SK-N-SH treated with all-trans-retinoic acid at 6 μM for 48 hours (cell line): ENCODE results near the gene HTR4.

Source experiments
- BACH2 ChIP-seq: fragments of 250-450 bp; sonication (Bioruptor Pico); IDR thresholded peaks from 2 replicates; pipeline ENCODE4 v1.9.0; 2021; ENCODE audit warnings: mild to moderate bottlenecking, borderline replicate concordance
- PPARA ChIP-seq: fragments of 250-450 bp; sonication (Bioruptor Pico); IDR thresholded peaks from 2 replicates; pipeline ENCODE4 v1.5.0; 2020; ENCODE audit warnings: mild to moderate bottlenecking, borderline replicate concordance
- RARB ChIP-seq: fragments of 250-450 bp; sonication (Bioruptor Pico); IDR thresholded peaks from 2 replicates; pipeline ENCODE4 v1.8.0; 2021; ENCODE audit warnings: mild to moderate bottlenecking, moderate library complexity
- SNAI2 ChIP-seq: fragments of 250-450 bp; sonication (Bioruptor Pico); IDR thresholded peaks from 2 replicates; pipeline ENCODE4 v1.5.0; 2020; ENCODE audit warnings: mild to moderate bottlenecking, moderate library complexity
- TCF4 ChIP-seq: fragments of 250-450 bp; sonication (Bioruptor Pico); IDR thresholded peaks from 2 replicates; pipeline ENCODE4 v1.8.0; 2021; ENCODE audit warnings: mild to moderate bottlenecking, moderate library complexity, borderline replicate concordance
- TOX ChIP-seq: fragments of 250-450 bp; sonication (Bioruptor Pico); IDR thresholded peaks from 2 replicates; pipeline ENCODE4 v1.8.0; 2021; ENCODE audit warnings: mild to moderate bottlenecking, moderate library complexity, borderline replicate concordance
- ZFP3 ChIP-seq: fragments of 250-450 bp; sonication (Bioruptor Pico); IDR thresholded peaks from 2 replicates; pipeline ENCODE4 v1.5.0; 2020; ENCODE audit warnings: mild to moderate bottlenecking, moderate library complexity
- ZFP30 ChIP-seq: fragments of 450-650 bp; formaldehyde crosslinking; IDR thresholded peaks from 2 replicates; pipeline ENCODE4 v1.5.0; 2022; ENCODE audit warnings: mild to moderate bottlenecking, moderate library complexity
- ZNF565 ChIP-seq: fragments of 450-650 bp; formaldehyde crosslinking; conservative IDR thresholded peaks from 2 replicates; pipeline ENCODE4 v1.5.0; 2020; ENCODE audit warnings: low read depth, mild to moderate bottlenecking, moderate library complexity
- ZNF70 ChIP-seq: fragments of 450-650 bp; formaldehyde crosslinking; IDR thresholded peaks from 2 replicates; pipeline ENCODE4 v1.5.0; 2020; ENCODE audit warnings: mild to moderate bottlenecking, moderate library complexity
- TF ChIP-seq, protein P1 (sequence below): fragments of 250-450 bp; sonication (Bioruptor Pico); IDR thresholded peaks from 2 replicates; pipeline ENCODE4 v1.8.0; 2021; ENCODE audit warnings: low read depth, mild to moderate bottlenecking, moderate library complexity, borderline replicate concordance
- TF ChIP-seq, protein P2 (sequence below): fragments of 250-450 bp; sonication (Bioruptor Pico); IDR thresholded peaks from 2 replicates; pipeline ENCODE4 v1.8.0; 2020; ENCODE audit warnings: mild to moderate bottlenecking, moderate library complexity, borderline replicate concordance
- TF ChIP-seq, protein P3 (sequence below): fragments of 250-450 bp; sonication (Bioruptor Pico); IDR thresholded peaks from 2 replicates; pipeline ENCODE4 v1.5.1; 2020; ENCODE audit warnings: low read depth, mild to moderate bottlenecking, moderate library complexity
- TF ChIP-seq, protein P4 (sequence below): fragments of 250-450 bp; sonication (Bioruptor Pico); IDR thresholded peaks from 2 replicates; pipeline ENCODE4 v1.5.0; 2020; ENCODE audit warnings: mild to moderate bottlenecking, moderate library complexity

GRCh38 chr5:148633067-148633377, 21.3 kb downstream of the HTR4 start:
- no peak for TF ChIP-seq RARB (CRISPR knock-in tag)
- no peak for TF ChIP-seq TCF4 (CRISPR knock-in tag)
- TF ChIP-seq, protein P1, sequence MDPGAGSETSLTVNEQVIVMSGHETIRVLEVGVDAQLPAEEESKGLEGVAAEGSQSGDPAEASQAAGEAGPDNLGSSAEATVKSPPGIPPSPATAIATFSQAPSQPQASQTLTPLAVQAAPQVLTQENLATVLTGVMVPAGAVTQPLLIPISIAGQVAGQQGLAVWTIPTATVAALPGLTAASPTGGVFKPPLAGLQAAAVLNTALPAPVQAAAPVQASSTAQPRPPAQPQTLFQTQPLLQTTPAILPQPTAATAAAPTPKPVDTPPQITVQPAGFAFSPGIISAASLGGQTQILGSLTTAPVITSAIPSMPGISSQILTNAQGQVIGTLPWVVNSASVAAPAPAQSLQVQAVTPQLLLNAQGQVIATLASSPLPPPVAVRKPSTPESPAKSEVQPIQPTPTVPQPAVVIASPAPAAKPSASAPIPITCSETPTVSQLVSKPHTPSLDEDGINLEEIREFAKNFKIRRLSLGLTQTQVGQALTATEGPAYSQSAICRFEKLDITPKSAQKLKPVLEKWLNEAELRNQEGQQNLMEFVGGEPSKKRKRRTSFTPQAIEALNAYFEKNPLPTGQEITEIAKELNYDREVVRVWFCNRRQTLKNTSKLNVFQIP (CRISPR knock-in tag) = no peak
- TF ChIP-seq, protein P2, sequence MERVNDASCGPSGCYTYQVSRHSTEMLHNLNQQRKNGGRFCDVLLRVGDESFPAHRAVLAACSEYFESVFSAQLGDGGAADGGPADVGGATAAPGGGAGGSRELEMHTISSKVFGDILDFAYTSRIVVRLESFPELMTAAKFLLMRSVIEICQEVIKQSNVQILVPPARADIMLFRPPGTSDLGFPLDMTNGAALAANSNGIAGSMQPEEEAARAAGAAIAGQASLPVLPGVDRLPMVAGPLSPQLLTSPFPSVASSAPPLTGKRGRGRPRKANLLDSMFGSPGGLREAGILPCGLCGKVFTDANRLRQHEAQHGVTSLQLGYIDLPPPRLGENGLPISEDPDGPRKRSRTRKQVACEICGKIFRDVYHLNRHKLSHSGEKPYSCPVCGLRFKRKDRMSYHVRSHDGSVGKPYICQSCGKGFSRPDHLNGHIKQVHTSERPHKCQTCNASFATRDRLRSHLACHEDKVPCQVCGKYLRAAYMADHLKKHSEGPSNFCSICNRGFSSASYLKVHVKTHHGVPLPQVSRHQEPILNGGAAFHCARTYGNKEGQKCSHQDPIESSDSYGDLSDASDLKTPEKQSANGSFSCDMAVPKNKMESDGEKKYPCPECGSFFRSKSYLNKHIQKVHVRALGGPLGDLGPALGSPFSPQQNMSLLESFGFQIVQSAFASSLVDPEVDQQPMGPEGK (CRISPR knock-in tag) = no peak
- TF ChIP-seq ZFP30 (CRISPR knock-in tag) = no peak
- TF ChIP-seq, protein P3, sequence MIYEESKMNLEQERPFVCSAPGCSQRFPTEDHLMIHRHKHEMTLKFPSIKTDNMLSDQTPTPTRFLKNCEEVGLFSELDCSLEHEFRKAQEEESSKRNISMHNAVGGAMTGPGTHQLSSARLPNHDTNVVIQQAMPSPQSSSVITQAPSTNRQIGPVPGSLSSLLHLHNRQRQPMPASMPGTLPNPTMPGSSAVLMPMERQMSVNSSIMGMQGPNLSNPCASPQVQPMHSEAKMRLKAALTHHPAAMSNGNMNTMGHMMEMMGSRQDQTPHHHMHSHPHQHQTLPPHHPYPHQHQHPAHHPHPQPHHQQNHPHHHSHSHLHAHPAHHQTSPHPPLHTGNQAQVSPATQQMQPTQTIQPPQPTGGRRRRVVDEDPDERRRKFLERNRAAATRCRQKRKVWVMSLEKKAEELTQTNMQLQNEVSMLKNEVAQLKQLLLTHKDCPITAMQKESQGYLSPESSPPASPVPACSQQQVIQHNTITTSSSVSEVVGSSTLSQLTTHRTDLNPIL (CRISPR knock-in tag) = no peak
- TF ChIP-seq PPARA (CRISPR knock-in tag) = no peak
- no peak for TF ChIP-seq SNAI2 (CRISPR knock-in tag)
- TF ChIP-seq ZNF70 (CRISPR knock-in tag) = no peak
- TF ChIP-seq ZNF565 (CRISPR knock-in tag) = no peak
- TF ChIP-seq TOX (CRISPR knock-in tag) = no peak
- TF ChIP-seq, protein P4, sequence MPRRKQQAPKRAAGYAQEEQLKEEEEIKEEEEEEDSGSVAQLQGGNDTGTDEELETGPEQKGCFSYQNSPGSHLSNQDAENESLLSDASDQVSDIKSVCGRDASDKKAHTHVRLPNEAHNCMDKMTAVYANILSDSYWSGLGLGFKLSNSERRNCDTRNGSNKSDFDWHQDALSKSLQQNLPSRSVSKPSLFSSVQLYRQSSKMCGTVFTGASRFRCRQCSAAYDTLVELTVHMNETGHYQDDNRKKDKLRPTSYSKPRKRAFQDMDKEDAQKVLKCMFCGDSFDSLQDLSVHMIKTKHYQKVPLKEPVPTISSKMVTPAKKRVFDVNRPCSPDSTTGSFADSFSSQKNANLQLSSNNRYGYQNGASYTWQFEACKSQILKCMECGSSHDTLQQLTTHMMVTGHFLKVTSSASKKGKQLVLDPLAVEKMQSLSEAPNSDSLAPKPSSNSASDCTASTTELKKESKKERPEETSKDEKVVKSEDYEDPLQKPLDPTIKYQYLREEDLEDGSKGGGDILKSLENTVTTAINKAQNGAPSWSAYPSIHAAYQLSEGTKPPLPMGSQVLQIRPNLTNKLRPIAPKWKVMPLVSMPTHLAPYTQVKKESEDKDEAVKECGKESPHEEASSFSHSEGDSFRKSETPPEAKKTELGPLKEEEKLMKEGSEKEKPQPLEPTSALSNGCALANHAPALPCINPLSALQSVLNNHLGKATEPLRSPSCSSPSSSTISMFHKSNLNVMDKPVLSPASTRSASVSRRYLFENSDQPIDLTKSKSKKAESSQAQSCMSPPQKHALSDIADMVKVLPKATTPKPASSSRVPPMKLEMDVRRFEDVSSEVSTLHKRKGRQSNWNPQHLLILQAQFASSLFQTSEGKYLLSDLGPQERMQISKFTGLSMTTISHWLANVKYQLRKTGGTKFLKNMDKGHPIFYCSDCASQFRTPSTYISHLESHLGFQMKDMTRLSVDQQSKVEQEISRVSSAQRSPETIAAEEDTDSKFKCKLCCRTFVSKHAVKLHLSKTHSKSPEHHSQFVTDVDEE = no peak
- TF ChIP-seq BACH2 (CRISPR knock-in tag) = no peak
- TF ChIP-seq ZFP3 (CRISPR knock-in tag) = no peak
